Pons (tissue), 1 donor: ENCODE results near the gene IFI27L2.

ENCODE experiments used
- DNase-seq: peaks from one replicate; pipeline ENCODE4 v3.0.0-alpha.2; 2016; ENCODE audit warnings: low spot score

IFI27L2 gene

DNA sequence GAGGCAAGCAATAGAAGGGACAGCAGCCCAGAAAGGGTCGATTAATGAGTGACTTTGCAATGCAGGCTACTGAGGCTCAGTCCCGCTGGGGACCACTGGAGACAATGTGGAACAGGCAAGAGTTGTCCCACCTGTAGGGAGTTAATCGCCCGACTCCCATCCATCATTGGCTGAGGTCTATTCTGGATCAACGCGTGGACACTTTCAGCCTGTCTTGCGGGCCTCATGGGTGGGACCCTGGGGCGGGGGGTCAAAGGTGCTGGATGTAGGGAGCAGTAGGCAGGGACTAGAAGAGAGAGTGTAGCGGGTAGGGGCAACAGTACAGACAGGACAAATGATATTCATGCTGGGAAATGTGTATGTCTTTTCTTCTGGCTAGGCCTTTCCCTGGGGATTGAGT, 6.1 kb downstream of the IFI27L2 start:
- no peak for DNase-seq

DNA sequence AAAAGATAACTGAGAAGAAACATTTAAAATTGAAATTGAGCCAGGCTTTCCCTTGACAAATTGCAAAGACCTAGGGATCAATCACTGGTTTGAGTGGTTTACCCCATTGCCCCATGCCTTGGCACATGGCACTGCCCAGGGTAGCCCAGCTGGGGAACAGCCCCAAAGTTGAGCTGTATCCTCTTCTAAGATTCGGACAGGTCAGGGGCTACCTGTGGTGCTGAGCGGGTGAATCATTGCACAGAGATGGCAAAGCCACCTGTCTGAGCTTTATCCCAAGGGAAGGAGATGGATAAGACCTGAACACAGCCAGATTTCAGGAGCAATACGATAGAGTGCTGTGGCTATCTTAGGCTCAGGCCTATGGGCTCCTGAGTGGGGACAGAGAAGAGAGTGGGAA, 7.0 kb downstream of the IFI27L2 start:
- no peak for DNase-seq

DNA sequence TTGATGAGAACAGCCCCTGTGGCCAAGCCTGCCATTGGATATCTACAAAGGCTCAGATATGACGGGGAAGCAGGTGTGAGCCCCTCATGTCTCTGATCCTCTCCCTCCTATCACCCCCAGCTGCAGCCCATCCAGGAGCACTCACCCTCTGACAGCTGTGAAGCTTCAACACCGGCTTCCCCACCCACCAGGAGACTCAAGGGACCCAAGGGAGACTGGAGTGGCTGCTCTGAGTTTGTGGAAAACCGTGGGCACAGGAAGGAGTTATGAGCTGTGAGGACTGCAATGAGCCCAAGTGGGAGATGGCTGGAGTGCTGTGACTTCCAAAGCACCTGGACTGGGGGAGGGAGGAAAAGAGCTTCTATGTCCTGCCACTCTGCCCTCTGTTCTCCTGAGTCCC, 7.9 kb downstream of the IFI27L2 start:
- DNase-seq: no peak

DNA sequence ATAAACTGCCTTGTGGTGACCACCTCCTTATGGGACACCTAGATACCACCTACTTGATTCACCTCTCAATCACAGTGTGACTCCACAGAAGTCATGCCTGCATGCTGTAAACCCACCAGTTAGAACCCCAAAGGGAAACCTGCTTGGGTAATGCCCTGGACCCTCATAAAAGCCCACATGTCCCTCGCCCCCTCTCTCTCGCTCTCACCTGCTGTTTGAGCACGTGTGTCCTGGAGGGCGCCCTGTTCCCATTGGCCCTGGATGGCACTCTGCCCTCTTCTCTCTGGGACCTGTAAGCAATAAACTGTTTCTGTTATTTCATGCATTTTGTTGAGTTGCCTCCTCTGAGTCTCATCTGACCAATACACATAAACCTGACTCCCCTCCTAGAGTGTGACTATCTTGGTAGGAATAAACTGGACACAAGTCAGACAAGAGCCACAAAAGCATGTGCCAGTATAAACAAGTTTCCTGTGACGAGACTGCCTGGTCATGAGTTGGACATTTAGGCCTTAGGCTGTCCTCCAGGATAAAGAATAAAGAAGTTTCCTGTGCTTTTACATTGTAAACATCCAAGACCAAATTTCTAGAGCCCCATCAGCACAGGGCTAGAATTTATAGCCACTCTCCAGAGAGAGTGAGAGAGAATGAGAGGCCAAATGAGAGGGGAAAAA, 8.6 kb downstream of the IFI27L2 start:
- DNase-seq: no peak

DNA sequence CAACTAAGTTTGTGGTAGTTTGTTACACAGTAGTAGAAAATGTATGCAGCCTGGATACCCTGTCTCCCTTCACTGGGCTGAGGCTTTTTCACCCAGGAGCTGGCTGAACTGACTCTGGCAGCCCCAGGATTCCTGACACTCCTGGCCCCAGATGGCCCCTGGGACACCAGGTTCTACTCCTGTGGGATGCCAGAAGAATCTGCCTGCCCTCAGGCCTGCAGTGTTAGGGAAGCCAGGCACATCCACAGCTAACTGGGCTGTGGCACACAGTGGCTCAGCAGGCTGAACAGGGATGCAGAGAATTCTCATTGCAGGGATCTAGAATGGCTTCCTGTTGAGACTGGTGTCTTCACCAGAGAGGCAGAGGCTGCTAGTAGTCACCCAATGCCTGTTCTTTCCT, 10.3 kb downstream of the IFI27L2 start:
- no peak for DNase-seq

DNA sequence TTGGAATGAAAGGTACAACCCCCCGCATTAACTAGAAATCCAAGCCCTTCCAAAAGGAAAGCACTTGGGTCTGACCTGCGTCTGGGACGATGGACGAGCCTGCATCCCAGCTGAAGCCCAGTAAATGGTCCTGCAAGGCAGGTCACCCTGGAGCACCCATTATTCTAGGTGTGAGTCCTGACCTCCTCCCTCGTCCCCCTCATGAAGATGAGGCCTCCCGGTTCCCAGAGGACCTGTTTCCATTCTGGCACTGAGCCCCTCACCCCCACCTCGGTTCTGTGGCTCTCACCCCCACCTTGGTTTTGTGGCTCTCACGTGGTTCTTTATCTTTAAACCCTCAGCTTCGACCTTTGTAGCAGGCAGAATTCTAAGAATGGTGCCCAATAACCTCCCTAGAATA, 11.5 kb downstream of the IFI27L2 start:
- no peak for DNase-seq

DNA sequence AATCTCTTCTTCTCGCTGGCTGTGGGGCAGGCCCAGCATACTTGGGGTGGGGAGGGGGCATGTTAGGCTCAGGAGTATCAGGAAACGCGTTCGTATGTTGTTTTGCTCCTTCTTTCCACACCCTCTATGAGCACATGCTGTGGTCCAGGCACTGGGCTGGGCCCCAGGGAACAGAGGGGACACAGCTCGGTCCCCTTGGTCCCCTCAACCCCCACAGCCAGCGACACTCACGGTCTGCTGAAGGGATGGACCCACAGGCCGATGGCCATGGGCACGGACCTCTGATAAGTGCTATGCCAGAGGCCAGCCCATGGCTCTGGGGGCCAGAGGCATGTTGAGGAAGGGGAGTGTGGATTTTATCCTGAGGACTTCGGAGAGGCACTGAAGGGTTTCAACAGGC, 12.7 kb downstream of the IFI27L2 start:
- DNase-seq: no peak

DNA sequence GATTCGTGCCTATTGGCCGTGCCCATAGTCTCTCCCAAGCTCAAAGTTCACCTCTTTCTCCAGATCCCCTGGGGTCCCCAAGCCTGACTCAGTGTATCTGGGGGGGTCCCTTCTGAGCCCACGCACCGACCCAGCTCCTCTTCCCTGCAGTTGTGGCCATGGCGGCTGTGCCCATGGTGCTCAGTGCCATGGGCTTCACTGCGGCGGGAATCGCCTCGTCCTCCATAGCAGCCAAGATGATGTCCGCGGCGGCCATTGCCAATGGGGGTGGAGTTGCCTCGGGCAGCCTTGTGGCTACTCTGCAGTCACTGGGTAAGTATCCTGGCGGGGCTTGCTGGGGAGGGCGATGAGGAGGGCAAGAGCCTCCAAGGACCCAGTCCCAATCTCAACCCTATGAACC, 13.8 kb downstream of the IFI27L2 start:
- no peak for DNase-seq

DNA sequence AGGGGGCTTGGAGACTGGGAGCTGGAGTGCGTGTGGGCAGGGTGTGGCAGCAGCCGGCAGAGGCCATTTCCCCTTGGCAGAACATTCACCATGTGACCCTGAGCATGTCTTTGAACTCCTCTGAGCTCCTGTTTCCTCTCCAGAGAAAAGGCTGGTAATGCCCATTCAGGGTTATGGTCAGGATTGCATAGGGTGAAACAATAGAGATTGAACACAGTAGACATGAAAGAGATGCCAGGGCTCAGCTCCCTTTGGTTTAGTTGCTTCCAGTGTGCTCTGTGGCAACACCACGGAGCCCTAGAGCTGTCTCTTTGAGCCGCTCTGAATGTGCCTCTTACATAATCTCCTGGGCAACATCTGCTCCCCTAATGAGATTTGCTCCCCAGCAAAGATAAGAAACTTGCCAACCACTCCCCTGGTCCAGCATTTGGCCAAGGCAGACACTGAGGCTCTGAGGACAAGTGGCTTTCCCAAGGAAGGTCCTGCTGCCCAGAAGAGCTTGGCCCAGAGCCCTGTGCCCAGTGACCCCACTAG, 14.3 kb downstream of the IFI27L2 start:
- DNase-seq: peak; percentile 20

DNA sequence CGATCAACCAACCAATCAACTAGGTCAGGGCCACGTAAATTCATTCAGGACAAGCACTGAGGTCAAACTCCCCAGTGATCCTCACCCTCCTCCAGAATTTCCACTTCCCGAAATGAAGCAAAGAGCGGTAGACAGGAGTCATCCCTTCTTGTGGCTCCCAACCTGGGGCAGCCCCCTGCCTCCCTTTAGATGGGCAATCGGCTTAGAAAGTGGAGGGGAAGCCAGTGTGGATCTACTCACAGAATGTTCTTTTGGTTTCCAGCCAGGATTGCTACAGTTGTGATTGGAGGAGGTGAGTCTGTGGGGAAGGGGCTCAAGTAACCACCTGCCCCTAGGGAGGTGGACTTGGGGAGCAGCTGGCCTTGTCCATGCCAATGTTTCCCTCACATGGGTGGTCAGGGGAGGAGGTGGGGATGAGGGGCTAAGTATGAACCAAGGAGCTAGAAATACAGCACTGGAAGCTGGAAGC, 14.8 kb downstream of the IFI27L2 start:
- no peak for DNase-seq

DNA sequence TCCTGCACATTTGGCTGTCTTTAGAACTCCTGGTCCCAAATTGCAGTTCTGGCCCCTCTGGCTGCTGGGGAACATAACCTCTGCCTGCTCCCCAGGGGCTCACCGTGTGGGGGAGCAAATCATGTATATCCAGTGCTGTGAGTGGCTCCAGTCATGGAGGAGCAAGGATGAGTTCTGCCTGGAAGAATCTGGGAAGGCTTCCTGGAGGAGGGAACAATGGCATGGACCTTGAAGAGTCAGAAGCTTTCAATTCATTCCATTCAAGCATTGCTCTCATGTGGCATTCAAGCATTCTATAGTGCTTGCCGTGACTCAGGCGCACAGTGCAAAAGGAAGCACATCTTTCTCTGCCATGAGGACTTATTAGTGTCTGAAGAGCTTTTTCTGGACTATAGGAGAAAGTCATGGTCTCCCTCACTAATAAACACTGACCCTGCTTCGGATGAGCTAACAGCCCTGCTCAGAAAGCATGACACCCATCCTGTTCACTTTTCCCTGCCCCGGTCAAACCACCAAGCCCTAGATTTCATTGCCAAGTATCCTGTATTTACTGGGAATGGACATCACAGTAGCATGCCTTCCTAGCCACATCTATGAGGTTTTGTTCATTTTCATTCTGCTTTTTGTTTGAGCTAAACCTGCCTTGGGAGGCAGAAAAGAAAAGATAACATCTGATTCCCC, 15.4 kb downstream of the IFI27L2 start:
- no peak for DNase-seq

DNA sequence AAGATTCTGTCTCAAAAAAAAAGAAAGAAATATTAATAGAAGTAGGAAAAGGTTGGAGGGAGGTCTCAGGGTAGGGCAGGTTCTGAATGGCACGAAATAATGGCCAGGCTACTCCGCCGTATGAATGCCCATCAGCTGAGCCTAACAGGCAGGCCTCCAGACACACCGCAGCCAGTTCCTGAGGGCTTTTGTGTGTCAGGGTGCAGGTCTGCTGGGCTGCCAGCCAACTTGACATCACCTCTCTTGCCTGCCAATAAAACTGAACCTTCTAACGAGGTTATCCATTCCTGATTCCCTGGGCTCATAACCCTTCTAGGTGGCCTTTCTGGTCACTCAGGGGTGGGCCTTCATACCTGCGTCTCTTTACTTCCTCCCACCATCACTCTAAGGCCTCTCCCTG, 15.9 kb downstream of the IFI27L2 start:
- no peak for DNase-seq

DNA sequence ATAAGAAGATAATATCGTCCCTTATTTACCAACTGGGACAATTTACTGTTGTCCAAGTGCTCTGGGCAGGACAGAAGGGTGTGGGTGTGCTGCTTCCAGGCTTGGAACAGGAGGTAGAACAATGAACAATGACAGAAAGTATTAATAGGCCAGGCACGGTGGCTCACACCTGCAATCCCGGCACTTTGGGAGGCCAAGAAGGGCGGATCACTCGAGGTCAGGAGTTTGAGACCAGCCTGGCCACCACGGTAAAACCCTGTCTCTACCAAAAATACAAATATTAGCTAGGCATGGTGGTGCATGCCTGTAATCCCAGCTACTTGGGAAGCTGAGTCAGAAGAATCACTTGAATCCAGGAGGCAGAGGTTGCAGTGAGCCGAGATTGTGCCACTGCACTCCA, 16.3 kb downstream of the IFI27L2 start:
- no peak for DNase-seq

DNA sequence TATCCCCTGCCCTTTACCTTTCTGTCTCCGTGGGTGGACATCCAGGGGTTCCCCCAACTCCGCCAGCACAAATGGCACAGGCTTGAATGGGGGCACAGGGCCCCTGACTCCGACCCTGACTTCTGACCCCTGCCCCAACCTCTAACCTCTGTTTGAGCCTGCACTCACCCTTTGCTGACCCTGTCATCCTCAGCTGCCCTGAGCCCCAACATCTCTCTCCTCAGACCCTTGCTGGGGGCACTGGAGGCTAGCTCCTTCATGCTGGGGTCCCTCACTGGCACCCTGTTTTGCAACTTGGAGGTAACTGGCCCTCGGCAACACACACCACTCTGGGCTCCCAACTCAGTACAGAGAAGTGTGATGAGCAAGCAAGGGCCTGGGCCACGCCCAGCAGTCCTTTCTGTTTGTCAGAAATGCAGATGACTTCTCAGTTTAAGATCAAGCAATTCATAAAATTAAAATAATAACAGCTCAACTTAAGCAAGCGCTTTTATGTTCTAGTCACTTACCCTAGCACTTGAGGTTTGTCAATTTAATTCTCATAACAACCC, 16.8 kb downstream of the IFI27L2 start:
- DNase-seq: no peak

DNA sequence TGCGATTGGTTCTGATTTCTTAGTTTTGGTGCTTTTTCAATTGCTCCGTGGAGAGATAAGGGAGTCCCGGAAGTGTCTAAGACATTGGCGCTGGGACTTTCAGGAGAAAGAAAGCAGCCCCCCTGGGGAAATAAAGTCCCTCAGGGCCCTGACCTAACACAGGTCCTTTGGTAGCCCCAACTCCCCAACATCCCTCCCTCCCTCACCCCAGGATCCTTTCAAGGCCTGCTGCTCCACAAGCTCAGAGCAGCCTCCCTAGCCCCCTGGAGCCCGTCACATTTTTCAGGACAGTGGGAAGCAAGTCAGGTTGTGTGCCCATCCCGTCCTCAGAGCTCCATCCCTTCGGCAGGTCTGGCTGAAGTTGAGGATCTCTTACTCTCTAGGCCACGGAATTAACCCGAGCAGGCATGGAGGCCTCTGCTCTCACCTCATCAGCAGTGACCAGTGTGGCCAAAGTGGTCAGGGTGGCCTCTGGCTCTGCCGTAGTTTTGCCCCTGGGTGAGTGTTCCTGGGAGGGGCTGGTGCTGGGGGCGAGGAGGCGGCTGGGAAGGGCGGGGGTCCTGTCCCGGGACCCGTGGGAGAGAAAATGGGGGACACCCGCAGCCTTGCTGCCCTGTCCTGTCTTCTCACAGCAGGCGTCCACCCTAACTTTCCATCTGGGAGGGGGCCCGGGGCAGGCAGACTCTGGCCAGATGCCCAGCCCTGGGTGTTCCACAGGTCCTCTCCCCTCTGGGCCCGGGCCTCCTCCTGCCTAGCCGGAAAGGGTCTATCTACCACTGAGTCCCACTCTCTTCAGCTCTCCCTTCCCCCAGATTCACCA, 17.9 kb downstream of the IFI27L2 start:
- no peak for DNase-seq

DNA sequence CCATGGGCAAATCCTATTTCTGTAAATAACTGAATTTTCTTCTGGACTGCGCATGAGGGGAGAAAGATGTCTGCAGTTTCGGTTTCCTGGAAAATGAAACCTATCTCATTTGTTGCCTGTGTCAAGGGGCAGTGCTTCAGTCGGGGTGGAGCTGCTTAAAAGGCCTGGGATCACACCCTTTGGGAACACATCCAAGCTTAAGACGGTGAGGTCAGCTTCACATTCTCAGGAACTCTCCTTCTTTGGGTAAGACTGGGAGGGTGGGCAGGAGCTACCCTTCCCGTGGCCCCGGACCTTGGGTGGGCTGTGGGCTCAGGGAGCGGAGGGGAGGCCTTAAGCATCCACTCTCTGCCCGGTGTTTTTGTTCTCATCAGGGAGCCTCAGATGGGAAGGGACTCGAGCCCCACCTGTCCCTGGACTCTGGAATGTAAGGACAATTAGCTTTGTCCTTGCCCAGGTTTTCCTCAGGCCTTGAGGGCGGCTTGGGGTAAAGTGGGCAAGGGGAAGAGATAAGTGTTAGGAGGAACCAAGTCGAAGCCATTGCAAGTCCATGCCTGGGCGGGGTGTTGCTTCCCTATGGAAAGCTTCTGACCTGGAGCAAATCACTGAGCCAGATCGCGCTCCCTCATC, 18.7 kb downstream of the IFI27L2 start, which contains the start of gene IFI27:
Gene IFI27 (plus strand): TSS at position 185 of the 630 bp plus-strand sequence.
- DNase-seq: no peak

DNA sequence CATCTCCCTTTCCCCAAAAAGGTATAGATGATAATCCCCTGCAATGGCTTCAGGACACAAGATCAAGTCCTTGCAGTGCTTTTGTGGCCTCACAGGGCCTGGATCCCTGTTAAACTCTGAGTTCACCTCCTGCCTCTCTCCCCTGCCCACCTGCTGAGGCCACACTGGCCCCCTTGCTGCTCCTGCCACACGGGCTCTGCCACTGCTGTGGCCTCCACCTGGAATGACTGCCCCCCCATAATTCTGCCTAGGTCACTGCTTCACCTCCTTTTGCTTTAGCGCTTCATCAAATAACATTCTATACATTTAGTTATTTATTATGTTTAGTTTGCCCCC, 19.5 kb downstream of the IFI27L2 start:
- DNase-seq: no peak

DNA sequence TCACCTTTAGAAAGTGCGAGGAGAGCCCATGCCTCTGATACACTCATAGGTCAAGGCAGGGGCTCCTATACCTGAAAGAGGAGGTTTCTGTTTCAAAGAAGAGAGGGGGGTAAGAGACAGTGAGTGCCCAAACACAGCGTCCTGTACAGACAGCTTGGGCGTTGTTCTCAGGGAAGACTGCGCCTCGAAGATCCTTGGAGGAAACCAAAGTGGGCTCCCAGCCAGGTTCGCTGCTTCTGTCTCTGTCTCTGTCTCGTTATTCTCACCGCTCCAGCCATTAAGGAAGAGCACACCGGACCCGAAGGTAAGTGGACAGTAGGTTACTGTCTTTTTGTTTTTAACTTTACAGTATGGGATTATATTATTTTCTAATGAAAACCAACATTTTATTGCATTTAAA, 24.7 kb downstream of the IFI27L2 start:
- no peak for DNase-seq

DNA sequence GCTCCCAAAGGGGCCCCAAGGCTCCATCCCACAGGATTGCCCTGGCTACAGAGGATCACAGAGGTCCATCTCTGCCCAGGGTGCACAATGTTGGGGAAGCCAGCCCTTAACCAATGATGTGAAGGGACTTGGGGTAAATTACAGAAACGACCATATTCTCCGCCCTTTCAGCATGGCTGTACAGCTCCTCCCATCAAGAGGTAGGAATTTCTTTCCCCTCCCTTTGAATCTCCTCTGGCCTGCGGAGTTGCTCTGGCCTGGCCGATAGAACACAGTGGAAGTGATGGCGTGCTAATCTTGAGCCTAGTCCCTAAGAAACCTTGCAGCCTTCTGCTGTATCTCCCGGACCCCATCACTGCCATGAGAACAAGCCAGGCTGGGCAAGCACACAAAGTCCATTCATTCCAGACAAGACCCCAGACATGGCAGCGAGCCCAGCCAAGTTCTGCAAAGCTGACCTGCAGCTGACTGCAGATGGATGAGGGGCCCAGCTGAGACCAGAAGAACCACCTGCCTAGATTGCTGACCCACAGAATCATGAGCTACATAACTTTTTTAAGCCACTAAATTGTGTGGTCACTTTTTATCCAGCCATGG, 25.8 kb downstream of the IFI27L2 start:
- no peak for DNase-seq

DNA sequence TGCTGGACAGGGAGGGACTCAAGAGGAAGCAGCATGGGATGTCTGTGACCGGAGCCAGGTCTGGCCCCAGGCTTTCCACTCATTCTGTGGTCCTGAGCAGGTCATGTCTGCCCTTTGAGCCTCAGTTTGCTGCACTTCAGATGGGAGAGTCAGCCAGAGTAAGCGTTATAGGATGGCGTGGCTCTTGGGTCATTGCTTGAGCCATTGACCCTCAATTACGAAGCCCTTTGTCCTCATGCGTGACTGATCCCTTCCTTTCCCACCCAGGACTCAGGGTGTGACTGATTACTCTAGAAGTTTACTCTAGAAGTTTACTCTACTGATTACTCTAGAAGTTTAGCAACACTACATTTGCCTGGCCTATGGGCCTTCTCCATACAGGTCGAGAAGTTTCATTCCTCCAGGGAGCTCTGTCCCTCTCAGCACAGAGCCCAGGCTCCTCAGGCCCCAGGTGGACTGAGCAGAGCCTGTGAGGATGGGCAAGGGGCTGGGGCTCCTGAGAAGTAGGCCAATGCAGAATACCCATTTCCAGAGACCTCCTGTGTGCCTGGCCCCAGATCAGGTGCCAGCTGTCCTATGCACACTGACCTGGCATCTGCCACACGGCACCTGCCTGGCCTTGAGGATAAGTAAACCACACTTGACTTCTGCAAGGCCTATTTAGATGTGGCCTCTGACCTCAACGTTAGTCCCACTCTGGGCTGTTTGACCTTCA, 26.5 kb downstream of the IFI27L2 start:
- DNase-seq: no peak

DNA sequence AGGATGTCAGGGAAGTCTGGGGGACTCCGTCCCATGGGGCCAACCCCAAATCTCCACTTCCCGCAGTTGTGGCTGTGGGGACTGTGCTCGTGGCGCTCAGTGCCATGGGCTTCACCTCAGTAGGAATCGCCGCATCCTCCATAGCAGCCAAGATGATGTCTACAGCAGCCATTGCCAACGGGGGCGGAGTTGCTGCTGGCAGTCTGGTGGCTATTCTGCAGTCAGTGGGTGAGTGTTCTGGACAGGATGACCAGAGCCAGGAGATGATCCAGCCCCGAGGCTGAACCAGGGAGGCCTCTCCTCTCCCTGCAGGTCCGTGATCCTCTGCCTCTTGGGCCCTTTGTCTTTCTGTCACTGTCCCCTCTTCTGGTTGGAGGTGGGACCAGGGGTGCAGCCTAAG, 27.7 kb downstream of the IFI27L2 start:
- no peak for DNase-seq
